IPS-20b (cell line): Measurements from ENCODE around the gene KMT2C.

Experiments used
- H3K27ac ChIP-seq: one replicate; pipeline ENCODE4 v1.5.1; 2013; ENCODE audit warnings: low read length
- H3K27me3 ChIP-seq: 2 replicates; pipeline ENCODE4 v1.6.1; 2013; ENCODE audit warnings: mild to moderate bottlenecking, low read length, inconsistent platforms; ENCODE audit not compliant: insufficient read depth
- H3K36me3 ChIP-seq: 2 replicates; pipeline ENCODE4 v1.6.1; 2013; ENCODE audit warnings: low read depth, mild to moderate bottlenecking, inconsistent platforms, low read length, moderate library complexity; ENCODE audit not compliant: insufficient read depth
- H3K4me1 ChIP-seq: 2 replicates; pipeline ENCODE4 v1.6.1; 2013; ENCODE audit warnings: mild to moderate bottlenecking, control low read depth, inconsistent platforms, low read length, moderate library complexity; ENCODE audit not compliant: insufficient read depth
- H3K4me3 ChIP-seq: 2 replicates; pipeline ENCODE4 v1.5.1; 2013; ENCODE audit warnings: mild to moderate bottlenecking, low read length, inconsistent platforms
- H3K9ac ChIP-seq: 2 replicates; pipeline ENCODE4 v1.6.1; 2013; ENCODE audit warnings: low read depth, mild to moderate bottlenecking, inconsistent platforms, low read length, moderate library complexity
- H3K9me3 ChIP-seq: 2 replicates; pipeline ENCODE4 v1.6.1; 2013; ENCODE audit warnings: mild to moderate bottlenecking, low read depth, low read length, inconsistent platforms; ENCODE audit not compliant: insufficient read depth

The KMT2C gene

GRCh38 chr7:152177681-152178404 is 258.0 kb downstream of the KMT2C start:
- Histone ChIP-seq H3K4me3 (no peak overlapping the region), H3K9ac (no peak overlapping the region), H3K9me3 (no peaks in the 10 kb centered on the region), H3K27ac (no peak overlapping the region), H3K36me3 (peaks cover 75% of the 10 kb centered on the region), H3K4me1 (no peaks in the 10 kb centered on the region), H3K27me3 (no peaks in the 10 kb centered on the region)

- H3K9ac ChIP-seq = no peak overlapping the region
- no peaks in the 10 kb centered on the region for H3K27me3 ChIP-seq
- no peaks in the 10 kb centered on the region for H3K9me3 ChIP-seq
- H3K4me1 ChIP-seq = no peaks in the 10 kb centered on the region
- H3K4me3 ChIP-seq = no peak overlapping the region
- no peak overlapping the region for H3K27ac ChIP-seq
- H3K36me3 ChIP-seq = peaks cover 66% of the 10 kb centered on the region
Observed at GRCh38 chr7:152176797-152177196, 259.0 kb downstream of the KMT2C start.

- H3K36me3 ChIP-seq = peaks cover 58% of the 10 kb centered on the region
- no peak overlapping the region for H3K9ac ChIP-seq
- H3K27me3 ChIP-seq = no peaks in the 10 kb centered on the region
- H3K27ac ChIP-seq = no peak overlapping the region
- H3K4me3 ChIP-seq = no peak overlapping the region
- H3K4me1 ChIP-seq = no peaks in the 10 kb centered on the region
- no peaks in the 10 kb centered on the region for H3K9me3 ChIP-seq
Observed at GRCh38 chr7:152173372-152174070, 262.3 kb downstream of the KMT2C start.

GRCh38 chr7:152162287-152162686 is 273.5 kb downstream of the KMT2C start:
- H3K27ac ChIP-seq = no peak overlapping the region
- H3K9me3 ChIP-seq = no peaks in the 10 kb centered on the region
- no peaks in the 10 kb centered on the region for H3K27me3 ChIP-seq
- H3K4me3 ChIP-seq = no peak overlapping the region
- H3K9ac ChIP-seq = no peak overlapping the region
- peaks cover 84% of the 10 kb centered on the region for H3K36me3 ChIP-seq
- H3K4me1 ChIP-seq = no peaks in the 10 kb centered on the region

GRCh38 chr7:152161171-152161570 is 274.6 kb downstream of the KMT2C start:
- Histone ChIP-seq H3K36me3 (peaks cover 76% of the 10 kb centered on the region), H3K9ac (no peak overlapping the region), H3K4me1 (no peaks in the 10 kb centered on the region), H3K9me3 (no peaks in the 10 kb centered on the region), H3K4me3 (no peak overlapping the region), H3K27ac (no peak overlapping the region), H3K27me3 (no peaks in the 10 kb centered on the region)

- H3K9me3 ChIP-seq = no peaks in the 10 kb centered on the region
- H3K27ac ChIP-seq = no peak overlapping the region
- no peak overlapping the region for H3K9ac ChIP-seq
- no peaks in the 10 kb centered on the region for H3K4me1 ChIP-seq
- H3K4me3 ChIP-seq = no peak overlapping the region
- peaks cover 81% of the 10 kb centered on the region for H3K36me3 ChIP-seq
- H3K27me3 ChIP-seq = no peaks in the 10 kb centered on the region
Observed at GRCh38 chr7:152158801-152159587, 276.8 kb downstream of the KMT2C start.

- H3K36me3 ChIP-seq = peaks cover 87% of the 10 kb centered on the region
- no peaks in the 10 kb centered on the region for H3K9me3 ChIP-seq
- H3K4me3 ChIP-seq = no peak overlapping the region
- H3K9ac ChIP-seq = no peak overlapping the region; the same call in 1 of the 2 replicates
- H3K27ac ChIP-seq = no peak overlapping the region
- no peaks in the 10 kb centered on the region for H3K27me3 ChIP-seq
- no peaks in the 10 kb centered on the region for H3K4me1 ChIP-seq
Observed at GRCh38 chr7:152152267-152152666, 283.5 kb downstream of the KMT2C start.

GRCh38 chr7:152149363-152149762 is 286.4 kb downstream of the KMT2C start:
- Histone ChIP-seq H3K9me3 (no peaks in the 10 kb centered on the region), H3K27ac (no peak overlapping the region), H3K27me3 (no peaks in the 10 kb centered on the region), H3K4me3 (no peak overlapping the region), H3K36me3 (peaks cover 96% of the 10 kb centered on the region), H3K9ac (no peak overlapping the region), H3K4me1 (no peaks in the 10 kb centered on the region)

GRCh38 chr7:152148706-152149105 is 287.1 kb downstream of the KMT2C start:
- no peak overlapping the region for H3K9ac ChIP-seq
- no peaks in the 10 kb centered on the region for H3K9me3 ChIP-seq
- no peaks in the 10 kb centered on the region for H3K27me3 ChIP-seq
- H3K4me3 ChIP-seq = no peak overlapping the region
- H3K4me1 ChIP-seq = no peaks in the 10 kb centered on the region
- no peak overlapping the region for H3K27ac ChIP-seq
- H3K36me3 ChIP-seq = peaks cover 96% of the 10 kb centered on the region

GRCh38 chr7:152145853-152146466 is 289.8 kb downstream of the KMT2C start:
- no peak overlapping the region for H3K9ac ChIP-seq
- H3K36me3 ChIP-seq = peaks cover 92% of the 10 kb centered on the region
- no peak overlapping the region for H3K4me3 ChIP-seq
- no peaks in the 10 kb centered on the region for H3K9me3 ChIP-seq
- no peak overlapping the region for H3K27ac ChIP-seq
- no peaks in the 10 kb centered on the region for H3K27me3 ChIP-seq
- H3K4me1 ChIP-seq = no peaks in the 10 kb centered on the region

- H3K4me1 ChIP-seq = no peaks in the 10 kb centered on the region
- no peak overlapping the region for H3K9ac ChIP-seq
- H3K27ac ChIP-seq = no peak overlapping the region
- no peak overlapping the region for H3K4me3 ChIP-seq
- H3K36me3 ChIP-seq = peaks cover 92% of the 10 kb centered on the region
- H3K27me3 ChIP-seq = no peaks in the 10 kb centered on the region
- H3K9me3 ChIP-seq = no peaks in the 10 kb centered on the region
Observed at GRCh38 chr7:152144557-152145245, 291.1 kb downstream of the KMT2C start.
